Fibroblast of the conjunctiva (primary cell): Measurements from ENCODE around the gene PHLDA1.
"Not testable (repeated sequence)": the region's sequence is repeated elsewhere in the genome, so short reads cannot be mapped to it uniquely, and the experiment has no call there.

Experiments used
- DNase-seq: peaks from one replicate; pipeline ENCODE4 v3.0.0-alpha.2; 2010; ENCODE audit warnings: low read depth

PHLDA1 gene

DNA sequence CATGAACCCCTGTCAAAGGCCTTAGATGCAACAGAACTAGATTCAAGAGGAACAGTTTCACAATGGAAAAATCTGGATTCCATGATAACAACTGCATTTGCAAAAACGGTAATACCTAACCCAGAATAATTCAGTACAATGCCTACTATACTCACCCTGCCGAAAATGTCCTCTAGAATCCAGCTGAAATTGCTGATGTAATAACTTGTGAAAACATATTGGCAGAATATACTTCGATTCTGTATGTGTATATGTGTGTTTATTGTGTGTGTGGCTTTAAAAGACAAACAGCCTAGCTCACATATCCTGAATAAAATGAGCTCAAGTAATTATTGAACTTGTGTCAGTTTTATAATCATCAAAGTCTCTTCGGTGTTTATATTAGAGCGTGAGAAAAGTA, 46.0 kb downstream of the PHLDA1 start:
- no peak for DNase-seq

DNA sequence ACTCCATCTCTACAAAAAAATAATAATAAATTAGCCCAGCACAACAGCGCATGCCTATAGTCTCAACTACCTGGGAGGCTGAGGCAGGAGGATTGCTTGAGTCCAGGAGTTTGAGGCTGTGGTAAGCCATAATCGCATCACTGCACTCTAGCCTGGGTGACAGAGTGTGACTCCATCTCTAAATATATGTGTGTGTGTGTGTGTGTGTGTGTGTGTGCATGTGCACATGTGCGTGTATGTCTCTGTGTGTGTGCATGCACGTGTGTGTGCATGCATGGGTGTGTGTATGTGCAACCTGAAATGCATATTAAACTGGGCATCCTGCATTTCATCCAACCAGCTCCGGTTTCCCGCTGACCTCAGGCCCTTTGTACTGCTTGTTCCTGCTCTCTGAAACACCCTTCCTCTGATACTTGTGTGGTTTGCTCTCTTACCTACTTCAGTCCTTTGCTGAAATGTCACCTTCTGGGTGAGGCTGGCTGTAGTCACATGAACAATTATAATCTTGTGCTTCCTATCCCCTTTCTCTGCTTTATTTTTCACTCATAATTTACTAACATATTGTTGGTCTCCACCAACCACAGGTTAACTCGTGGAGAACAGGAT, 46.9 kb downstream of the PHLDA1 start:
- no peak for DNase-seq

DNA sequence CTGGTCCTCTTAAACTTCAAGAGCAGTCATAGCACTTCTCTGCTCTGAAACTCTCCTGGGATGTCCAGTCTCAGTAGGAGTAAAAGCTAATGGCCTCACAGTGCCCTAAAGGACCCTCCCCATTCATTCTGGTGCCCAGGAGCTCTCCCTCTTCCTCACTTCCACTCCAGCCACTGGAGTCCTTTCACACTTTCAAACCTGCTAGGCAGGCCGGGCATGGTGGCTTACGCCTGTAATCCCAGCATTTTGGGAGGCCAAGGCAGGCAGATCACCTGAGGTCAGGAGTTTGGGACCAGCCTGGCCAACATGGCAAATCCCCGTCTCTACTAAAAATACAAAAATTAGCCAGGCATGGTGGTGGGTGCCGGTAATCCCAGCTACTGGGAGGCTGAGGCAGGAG, 47.7 kb downstream of the PHLDA1 start:
- DNase-seq = not testable (repeated sequence)

DNA sequence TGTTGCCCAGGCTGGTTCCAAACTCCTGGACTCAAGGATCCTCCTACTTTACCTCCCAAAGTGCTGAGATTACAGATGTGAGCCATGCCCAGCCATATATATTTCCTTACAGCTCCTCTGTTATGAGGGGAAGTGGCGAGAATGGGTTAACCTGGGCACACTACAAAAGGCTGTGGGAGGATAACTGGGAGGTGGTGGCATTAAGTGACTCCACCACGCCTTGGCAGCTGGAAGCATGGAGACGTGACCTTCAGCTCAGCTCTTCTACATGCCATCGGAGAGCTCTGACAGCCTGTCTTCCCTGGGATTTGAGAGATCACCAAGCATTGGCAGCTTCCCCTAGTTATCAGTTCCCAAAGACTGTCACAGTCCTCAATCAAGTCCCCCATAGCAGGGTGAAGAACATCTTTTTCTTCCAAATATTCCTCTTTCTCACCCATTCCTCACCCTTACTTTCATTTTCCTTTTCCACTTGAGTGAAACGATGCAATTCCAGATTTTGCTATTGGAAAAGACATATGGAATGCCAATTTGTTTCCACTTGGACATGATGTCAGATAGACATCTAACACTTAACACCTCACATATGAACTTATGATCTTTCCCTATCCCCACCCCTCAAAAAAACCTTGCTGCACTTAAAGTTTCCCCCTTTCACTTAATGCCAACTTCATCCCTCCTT, 48.5 kb downstream of the PHLDA1 start:
- DNase-seq = no peak

DNA sequence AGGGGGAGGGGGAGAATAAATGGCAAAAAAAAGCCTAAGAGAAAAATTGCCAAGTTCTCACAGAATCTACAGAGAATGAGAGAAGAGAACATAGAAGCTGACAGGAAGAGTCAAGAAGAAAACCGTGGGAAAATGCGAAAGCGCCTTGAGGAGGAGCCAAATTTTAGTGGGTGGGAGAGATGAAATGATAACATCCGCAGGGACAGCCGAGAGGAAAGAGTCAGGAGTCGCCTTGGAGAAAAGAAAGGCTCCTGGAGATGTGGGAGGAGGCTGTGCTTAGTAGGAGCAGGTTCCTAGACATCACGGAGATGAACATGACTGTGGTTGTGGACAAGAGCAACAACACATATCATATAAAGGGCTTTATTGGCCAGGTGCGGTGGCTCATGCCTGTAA, 49.4 kb downstream of the PHLDA1 start:
- DNase-seq = no peak

DNA sequence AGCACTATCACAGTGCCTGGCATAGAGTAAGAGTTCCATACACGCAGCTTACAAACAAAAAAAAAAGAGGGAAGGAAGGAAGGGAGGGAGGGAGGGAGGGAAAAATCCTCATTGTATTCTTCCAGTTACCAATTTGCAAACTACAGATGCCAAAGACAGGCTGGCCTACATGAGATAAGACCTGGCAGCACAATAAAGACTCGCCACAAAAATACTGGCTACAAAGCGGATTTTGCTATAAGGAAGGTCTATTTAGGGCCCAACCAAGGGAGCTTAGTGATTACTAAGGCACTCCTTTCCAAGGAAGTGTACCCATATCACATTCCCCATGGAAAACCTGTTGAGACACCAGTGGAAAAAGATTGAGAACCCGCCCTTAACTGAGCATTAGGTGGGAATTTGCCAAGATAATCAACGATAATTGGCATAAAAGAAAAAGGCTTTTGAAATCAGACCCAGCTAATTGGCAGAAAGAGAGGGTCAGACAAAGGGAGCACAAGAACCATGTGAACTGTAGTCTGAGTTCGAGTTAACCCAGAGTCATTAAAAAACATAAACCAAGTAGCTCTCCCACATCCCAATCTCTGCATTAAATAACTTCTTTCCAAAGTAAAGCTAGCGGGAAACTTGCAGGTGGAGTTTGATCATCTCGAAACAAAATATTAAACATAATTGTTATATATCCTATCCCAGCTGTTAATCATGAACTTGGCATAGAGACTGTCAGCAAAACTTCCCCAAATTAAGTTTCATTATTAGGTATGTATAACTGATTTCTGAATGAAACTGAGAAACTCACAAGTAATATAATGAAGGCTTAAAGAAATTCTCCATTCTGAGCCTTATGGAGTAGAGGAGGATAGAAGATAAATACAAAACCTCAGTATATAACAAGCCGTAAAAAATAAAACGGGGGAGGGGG, 50.1 kb downstream of the PHLDA1 start:
- DNase-seq = no peak

DNA sequence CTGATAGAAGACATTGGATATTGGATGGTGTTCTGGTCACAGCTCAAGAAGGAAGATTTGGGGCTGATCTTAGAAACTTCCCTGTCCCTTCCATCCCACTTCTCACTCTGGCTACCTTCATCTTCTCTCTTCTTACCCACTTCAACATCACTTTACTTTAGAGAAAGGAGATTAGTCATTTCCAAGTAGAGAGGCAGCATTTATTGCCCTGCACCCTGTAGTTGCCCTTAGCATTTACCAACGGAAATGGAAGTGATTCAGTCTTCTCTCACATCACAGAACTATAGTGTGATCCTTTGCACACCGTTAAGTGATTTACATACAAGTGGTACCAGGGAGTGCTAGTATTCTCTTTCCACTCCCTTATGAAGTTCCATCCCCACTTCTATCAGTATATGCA, 52.4 kb downstream of the PHLDA1 start:
- DNase-seq = no peak

DNA sequence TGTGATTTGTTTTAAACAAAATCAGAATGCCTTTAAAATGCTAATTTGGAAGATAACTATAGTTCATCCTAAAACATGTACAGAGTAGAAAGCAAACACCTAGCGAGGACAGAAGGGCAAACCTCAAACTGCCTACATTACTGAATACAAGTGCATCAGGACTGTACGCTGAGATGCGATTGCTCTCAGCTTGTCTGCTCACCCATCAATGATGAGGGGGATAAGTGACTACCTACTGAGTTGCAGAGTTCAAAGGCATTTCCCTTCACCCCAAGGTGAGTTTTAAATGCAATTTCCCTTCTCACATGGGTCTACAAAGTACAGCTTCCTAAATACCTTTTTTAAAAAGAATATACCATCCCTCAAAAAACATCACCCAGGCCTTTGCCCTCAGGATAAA, 52.9 kb downstream of the PHLDA1 start:
- no peak for DNase-seq

DNA sequence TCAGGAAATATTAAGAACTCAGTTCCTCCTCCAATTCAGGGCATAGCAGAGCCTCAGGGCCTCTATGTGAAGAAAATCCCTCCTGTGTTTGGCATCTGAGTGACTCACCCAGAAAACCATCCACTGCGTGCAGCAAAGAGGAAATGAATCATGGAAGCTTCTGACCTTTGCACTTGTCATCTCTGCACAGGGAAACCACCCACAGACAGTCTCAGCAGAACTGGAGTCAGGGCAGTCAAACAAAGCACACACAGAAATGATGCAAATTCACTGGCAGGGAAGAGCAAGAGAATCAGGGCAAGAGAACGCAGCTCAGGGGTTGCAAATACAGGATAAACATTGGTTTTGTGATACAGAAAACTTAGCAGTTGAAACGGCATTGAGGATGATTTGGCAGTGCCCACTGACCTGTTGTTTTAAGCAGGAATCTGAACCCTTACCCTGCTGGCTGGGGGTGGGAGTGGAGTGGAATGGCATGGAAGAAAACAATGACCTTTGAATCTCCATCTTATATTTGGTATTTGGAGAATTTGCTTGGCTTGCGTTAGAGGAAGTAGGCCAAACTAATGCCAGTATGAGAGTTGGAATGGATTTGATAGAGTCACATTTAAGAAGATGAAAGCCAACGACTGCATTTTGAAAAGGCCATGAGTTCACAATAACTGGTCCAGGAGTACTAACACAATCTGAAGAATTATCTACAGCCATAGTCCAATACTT, 53.5 kb downstream of the PHLDA1 start:
- DNase-seq = peak; percentile 99

DNA sequence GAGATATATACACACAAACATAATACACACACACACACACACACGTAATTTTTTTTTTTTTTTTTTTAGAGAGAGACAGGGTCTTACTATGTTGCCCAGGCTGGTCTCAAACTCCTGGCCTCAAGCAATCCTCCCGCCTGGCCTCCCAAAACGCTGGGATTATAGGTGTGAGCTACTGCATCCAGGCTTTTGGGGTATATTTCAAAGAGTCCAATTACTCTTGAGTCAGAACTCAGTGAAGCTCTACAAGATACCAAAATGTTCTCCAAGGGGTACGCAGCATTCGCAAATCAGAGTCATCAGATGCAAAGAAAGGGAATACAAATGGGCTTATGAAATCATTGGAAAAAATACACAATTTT, 54.0 kb downstream of the PHLDA1 start:
- no peak for DNase-seq

DNA sequence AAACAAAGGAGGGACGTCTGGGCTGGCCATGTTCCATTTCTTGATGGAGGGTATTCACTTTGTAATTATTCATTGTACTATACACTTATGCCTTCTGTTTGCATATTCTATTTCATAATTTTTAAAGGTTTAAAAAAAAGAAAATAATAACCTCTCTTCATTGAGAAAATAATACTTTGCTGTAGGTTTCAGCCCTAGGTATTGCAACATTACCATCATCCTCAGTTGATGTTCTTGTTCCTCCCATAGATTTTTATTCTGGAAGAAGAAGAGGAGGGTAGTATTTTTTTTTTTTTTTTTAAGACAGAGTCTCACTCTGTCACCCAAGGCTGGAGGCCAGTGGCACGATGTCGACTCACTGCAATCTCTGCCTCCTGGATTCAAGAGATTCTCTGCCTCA, 54.7 kb downstream of the PHLDA1 start:
- no peak for DNase-seq

DNA sequence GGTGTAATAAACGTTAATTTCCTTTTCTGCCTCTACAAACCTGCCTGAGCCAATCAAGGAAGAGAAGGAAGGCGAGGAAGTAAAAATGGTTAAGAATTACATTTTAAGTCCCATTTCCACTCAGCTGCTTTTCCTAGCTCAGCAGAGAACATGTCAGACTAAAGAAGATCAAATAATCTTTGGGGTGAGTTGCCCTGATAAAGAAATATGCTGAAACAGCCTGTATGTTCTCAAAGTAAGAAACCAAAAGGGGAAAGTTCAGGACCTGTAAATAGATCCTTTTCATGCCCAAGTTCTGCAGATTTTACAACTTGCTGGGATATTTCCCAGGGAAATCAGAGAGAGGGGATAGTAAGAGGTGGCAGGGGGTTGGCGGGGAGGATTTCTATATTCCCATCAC, 55.5 kb downstream of the PHLDA1 start:
- no peak for DNase-seq

DNA sequence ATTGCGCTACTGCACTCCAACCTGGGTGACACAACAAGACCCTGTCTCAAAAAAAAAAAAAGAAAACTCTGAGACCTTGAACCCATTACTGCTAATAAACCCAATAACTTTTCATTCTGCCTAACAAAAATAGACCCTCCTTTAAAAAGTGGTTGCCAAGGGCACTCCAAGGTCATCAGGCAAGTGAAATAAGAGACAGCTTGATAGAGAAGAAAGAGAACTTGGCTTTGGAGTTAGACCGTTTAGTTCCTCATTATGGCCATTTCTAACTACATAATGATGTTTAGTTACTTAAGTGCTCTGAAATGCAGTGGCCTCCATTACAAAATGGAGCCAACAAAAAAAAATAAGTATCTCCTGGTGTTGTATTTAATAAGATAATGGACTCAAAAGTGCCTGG, 55.9 kb downstream of the PHLDA1 start:
- no peak for DNase-seq
